HG03342 (cell line): Measurements from ENCODE around the gene CCDC201.

Source experiments
- ATAC-seq: cut with Tn5 transposase; IDR thresholded peaks from one replicate; pipeline ENCODE4 v1.9.1; 2021; ENCODE audit warnings: mild to moderate bottlenecking, moderate library complexity; ENCODE audit not compliant: unreplicated experiment

The CCDC201 gene, protein sequence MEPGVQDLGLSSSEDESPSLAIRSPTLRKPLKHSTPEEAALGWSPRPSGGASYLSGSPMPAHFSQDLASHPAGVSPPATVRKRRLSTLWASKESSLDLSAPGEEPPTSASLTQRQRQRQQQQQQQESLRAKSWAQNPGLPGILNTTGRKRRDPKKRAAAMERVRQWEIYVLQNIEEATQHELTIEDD

DNA sequence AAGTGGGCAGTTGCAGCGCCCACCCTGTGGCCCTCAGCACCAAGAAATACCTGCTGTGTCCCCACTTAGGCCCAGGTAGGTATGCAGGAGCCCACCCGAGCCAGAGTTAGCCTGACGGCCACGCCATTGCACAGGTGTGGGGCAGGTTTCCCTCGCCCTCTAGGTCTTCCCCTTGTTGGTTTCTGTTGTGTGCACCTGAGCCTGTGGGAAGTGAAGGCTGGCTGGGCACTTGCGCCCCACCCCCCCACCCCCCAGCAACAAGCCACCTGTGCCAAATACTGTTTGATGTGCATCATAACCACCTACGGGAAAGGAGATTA is at the start of gene CCDC201:
CCDC201 (minus strand) TSS at position 48 of the 320 bp plus-strand sequence. CDS start 75 bp downstream, outside the sequence.
- ATAC-seq: no peak

DNA sequence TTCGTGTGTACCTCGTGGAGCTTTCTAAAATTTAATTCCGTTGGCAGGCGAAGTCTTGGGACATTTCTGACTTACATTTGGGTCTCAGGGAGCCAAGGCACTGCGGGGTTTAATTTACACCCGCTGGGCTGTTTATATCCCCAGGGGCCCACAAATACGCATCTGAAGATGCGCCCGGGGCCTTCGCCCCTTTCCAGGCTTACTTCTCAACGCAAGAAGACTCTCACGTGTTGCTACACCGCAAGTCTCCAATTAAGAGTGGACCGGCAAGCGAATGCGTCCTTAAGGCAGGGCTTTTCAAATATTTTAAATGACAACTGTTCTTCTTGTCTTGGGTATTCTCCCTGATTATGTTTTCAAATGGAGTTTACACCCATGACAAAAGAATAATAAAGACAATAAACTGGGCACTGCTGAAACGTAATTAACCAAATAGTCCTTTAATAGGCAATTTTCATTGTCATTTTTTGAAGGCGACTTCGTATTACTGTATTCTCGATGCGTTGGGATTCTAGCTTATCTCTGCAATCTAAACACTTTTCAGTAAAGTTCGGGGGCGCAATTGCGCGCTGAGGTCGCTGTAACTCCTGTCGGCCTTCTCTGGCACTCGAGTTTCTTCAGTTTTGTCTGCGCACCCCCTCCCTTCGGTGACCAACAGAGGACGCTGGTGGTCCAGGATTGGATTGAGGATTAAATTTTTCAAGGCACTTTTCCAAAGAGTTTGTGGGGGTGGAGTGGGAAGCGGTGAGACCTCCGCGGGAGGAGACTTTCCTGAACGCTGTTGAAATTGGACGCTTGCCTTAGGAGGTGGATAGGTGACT is 49.0 kb upstream of the CCDC201 start:
- ATAC-seq: no peak

DNA sequence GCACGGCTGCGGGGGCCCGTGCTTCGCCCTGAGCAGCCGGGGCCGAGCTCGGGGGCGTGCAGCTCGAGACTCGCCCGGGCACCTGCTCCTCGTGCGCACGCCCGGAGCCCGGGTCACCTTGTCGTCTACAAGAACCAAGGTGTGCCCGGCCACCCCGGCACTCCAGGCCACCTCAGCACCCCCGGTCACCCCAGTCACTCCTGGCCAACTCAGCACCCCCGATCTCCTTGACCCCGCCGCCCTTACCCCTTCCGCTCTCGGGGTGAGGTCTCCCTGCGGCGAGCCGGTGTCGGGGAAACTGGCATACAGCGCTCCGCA is 48.5 kb upstream of the CCDC201 start:
- no peak for ATAC-seq

DNA sequence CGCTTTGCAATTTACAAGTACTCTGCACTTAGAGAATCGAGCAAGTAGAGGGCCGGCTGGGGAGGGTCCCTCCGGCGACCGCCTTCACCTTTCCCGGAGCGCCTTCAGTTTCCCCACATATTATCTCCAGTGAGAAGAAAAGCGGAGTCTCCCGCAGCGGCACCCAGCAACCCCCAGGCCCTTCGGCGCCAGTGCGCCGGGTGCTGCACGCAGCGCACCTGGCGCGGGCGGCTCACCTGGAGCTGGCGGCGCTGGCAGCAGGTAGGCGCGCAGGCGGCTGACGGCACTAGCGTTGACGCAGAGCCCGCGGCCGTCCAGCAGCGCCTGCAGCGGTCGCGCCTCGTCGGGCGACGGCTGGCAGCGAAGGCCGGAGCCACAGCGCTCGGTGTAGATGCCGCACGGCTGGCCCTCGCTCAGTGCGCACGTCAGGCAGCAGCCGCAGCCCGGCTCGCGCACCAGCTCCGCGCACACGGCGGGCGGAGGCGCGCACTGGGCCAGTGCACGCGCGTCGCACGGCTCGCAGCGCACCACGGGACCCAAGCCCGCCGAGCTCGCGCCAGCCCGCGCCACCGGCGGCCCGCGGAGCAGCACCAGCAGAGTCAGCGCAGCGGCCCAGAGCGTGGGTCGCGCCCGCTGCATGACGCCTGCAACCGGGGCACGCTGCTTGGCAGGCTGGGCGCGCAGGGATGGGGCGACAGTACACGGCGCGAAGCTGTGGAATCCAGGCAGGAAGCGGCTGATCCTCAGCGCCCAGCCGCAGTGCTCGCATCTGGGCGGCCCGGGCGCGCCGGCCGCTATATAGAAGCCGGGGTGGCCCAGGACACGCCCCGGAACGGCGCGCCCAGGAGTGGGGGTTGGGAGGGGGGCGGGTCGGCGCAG is 47.9 kb upstream of the CCDC201 start, which contains the start of gene IGFBP3:
IGFBP3 (minus strand) TSS at position 771 of the 879 bp plus-strand sequence; CDS start at position 639, 132 bp downstream.
- no peak for ATAC-seq

DNA sequence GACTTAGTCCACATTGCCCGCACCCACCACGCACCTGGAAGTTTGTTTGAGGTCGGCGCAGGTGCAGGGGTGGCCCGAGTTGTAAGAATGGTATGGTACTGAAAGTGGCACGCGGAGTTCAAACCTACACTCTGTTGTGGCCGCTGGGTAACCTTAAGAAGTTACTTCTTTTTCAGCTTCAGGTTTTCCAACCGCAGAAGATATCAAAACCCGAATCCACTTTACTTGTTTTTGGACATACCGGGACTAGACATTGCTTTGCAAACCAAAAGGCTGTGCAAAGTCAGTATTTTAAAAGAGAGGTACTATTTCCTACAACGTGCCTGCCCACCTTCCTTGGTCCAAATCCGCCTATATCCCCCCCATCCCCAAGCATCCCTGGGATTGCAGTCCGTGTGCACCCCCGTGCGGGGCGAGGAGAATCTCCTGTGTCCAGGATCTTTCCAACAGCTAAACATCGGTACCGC is 47.1 kb upstream of the CCDC201 start:
- no peak for ATAC-seq

DNA sequence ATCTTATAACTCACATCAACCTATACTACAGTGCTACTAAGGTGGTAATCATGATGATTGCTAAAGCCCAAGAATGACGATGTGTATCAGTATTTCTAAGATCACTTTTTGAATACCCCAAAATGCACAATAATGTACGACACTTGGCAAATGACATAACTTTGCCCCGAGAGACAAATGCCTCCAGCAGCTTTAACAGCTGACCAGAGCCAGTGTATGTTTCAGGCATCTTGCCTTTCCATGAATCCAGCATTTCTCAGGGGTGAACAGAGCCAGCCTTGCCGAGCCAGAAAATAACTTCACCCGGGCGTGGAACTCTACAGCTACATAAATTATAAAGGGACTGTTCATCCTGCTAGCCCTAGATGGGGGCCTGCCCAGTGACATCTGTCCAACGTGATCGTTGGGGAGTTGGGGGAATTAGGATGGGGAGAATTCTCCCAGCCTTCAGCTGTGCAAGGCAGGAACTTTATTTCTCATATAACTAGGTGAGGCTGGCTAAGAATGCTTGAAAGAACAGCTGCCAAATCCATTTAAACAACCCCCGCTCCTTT is 46.4 kb upstream of the CCDC201 start:
- no peak for ATAC-seq

DNA sequence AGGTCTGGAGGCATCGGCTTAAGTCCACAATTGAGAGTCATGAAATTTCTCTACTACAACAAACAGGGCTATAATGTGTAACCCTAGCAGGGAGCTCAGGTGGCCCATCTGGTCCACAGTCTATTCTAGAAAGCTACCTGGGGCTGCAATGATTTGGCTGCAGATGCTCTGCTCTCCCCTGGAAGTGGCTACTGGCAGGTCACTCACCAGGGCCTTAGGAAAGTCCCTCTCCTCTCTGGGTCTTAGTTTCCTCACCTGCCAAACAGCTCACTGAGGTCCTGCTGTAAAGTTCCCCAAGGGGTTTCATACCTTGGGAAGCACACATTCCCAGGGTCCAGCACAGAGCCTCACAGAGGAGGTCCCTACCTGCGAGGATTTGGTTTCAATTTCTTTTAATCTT is 45.7 kb upstream of the CCDC201 start:
- no peak for ATAC-seq

DNA sequence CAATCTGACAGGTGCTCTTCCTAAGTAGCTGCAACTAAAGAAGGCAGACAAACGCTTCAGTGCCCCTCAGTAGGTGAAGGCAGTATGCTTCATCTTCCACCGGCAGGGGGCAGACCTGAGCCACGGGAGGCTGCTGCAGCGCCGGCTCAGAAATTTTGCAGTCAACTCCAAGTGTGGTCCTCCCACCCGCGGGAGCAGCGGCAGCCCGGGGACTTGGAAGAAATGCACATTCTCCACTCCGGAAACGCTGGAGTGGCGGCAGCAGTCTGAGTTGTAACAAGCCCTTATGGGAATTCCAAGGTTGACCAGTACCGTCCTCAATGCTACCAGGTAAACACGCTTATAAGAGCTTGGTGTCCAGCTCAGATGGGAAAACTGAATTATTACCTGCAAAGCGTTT is 44.8 kb upstream of the CCDC201 start:
- ATAC-seq: no peak

DNA sequence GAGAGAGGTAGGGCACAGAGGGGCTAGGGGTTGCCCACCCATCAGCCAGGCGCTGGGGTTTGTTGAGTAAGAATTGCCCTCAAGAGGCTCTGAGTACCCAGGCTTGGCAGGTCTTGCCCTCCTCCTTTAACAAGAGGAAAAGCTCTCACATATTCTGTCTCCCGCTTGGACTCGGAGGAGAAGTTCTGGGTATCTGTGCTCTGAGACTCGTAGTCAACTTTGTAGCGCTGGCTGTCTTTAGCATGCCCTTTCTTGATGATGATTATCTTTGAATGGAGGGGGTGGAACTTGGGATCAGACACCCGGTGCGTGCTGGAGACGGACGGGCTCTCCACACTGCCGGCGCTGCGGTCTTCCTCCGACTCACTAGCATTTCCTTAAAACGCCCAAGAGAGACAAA is 44.2 kb upstream of the CCDC201 start:
- no peak for ATAC-seq

DNA sequence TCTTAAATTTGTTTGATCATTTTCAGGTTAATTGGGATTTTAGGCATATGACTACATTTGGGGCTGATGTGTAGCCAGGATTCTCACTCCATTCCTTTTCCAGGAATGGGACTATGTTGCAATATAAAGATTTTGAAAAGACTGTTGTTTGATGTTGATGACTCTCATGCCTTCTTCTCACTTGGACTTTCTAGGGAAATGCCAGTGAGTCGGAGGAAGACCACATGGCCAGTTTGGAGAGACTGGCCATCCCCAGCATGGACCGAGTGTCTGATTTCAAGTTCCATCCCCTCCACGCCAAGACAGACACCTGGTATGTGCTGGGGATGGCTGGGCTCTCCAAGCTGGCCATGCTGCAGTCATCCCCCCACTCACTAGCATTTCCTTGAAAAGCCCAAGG is 42.7 kb upstream of the CCDC201 start:
- ATAC-seq: no peak

DNA sequence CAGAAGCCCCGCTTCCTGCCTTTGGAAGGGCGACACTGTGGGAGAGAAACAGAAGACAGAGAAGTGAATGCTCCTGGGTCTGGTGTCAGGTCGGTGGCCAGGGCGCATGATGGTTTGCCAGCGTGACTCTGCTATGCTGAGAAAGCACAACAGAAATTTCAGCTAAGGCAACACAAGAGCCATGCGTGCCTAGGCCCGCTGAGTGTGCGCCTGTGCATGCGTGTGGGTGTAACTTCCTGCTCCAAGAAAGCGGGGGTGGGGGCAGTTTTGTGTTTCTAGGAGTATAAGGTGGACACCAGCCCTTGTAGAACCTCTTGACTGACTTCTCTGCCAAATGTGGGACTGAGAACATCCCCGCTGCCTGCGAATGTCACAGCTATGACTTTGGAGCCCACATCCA is 42.0 kb upstream of the CCDC201 start:
- no peak for ATAC-seq

DNA sequence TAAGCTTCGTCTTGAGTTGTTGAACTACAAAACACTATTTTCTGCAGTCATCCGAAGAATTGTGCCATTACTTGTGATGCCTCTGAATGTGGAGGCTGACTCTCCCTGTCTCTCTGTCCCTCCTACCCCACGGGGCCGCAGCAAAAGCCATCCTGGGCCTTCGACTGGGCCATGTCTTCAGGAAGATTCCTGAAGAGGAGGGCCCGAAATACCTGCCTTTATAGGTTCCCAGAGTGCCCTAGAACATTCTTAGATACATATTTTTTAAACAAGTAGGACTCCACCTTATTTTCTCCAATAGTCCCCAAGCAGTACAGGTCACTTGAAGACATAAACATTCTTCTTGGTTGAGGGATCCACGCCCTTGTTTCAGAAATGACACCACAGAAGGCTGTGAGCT is 40.1 kb upstream of the CCDC201 start:
- no peak for ATAC-seq

DNA sequence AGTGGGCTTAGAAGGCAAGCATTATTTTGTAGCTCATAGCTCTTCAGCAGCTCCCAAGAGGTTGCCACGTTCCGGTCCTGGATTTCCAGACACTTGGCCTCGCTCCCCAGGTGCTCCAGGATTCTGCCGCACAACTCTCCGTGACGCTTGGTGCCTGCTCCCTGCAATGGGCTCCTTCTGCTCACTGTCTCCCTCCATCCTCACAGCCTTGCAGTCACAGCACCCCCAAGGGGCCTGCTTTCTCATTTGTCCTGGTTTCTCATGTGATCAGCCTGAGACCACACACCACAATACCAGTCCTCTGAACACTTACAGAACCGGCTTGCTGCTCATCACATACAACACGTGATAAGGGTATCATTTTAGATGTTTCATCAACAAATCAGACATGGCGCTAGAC is 38.4 kb upstream of the CCDC201 start:
- no peak for ATAC-seq

DNA sequence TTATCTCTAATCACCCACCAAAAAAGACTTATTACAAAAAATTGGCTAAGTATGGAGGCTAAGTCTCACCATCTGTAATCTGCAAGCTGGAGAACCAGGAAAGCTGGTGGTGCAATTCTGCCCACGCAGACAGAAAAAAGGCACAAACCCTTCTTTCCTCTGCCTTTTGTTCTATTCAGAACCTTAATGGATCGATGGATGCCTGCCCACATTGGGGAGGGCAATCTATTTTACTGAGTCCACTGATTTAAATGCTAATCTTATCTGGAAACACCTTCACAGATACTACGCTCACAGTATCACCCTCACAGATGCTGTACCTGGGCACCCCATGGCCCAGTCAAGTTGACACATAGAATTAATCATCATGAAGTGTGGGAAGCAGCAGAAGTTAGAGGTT is 38.0 kb upstream of the CCDC201 start:
- no peak for ATAC-seq

DNA sequence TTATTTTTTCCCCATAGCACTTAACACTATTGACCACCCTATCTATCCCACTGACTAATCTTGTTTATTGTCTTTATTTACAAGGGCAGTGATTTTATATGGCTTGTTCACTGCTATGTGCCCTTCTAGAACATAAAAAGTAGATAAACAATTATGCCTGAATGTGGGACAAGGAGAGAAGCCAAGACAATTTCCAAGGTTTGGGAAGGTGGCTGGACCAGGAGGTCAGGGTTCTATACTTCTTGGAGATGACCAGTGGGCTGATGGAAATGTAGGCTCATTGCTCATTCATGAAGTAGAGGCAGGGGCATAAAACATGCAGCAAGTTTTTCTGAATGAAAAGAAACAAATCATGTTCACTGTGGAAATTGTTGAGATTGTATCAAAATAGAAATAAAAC is 36.7 kb upstream of the CCDC201 start:
- ATAC-seq: no peak

DNA sequence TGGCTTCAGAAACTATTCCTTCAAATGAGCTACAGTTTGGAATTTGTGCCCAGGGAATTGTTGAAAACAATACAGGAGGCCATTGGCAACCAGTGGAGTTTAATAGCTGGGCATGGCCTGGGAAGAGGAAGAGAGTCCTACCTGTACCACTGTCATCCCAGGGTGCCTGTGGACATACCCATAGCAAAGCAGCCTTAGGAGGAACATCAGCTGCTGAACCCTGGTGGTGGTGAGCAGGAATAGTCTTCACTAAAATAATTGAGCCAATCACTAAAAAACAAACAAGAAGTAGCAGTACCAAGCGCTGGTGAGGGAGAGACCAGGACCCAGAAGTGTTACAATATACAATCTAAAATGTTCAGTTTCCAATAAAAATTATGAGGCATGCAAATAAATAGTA is 29.9 kb upstream of the CCDC201 start:
- ATAC-seq: no peak

DNA sequence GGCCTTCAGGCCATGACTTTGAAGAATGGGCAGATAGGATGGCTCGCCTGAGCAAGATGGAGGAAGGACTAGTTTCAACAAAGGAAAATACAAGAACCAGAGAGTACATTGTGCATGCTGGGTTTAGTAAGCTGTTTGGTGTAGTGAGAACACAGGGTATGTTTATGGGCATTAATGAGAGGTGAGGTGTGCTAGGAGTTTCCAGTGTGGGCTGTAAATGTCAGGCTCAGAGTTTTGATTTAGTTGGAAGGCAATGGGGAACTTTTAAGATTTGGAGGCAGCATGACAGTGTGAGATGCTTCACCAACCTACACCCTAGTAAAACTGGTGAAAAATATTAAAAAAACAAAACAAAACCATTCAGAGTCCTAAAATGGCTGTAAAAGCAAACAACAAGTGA is 28.7 kb upstream of the CCDC201 start:
- no peak for ATAC-seq

DNA sequence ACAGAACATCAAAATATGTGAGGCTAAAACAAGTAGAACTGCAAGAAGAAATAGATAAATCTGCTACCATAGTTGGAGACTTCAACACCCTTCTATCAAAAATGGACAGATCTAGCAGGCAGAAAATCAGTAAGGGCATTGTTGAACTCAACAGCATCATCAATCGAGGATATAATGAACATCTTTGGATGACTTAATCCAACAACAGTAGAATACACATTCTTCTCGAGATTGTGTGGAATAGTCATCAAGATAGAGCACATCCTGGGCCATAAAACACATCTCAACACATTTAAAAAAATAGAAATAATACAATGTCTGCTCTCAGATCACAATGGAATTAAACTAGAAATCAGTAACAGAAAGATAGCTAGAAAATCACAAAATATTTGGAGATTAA is 25.3 kb upstream of the CCDC201 start:
- no peak for ATAC-seq

DNA sequence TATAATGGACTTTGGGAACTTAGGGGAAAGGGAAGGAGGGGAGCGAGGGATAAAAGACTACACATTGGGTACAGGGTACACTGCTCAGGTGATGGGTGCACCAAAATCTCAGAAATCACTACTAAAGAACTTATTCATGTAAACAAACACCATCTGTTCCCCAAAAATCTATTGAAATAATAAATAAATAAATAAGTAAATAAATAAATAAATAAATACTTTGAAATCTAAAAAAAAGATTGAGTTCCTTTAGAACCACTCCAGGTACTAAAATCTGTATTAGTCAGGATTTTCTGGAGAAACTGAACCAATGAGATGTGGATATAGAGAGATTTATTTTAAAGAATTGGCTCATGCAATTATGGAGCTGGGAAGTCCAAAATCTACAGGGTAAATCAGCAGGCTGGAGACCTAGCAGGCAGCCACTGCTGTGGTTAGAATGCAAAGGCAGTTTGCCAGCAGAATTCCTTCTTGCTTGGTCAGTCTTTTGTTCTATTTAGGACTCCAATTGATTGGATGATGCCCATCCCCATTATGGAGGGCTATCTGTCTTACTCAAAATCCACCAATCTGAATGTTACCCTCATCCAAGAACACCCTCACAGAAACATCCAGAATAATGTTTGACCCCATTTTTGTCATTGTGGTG is 24.3 kb upstream of the CCDC201 start:
- no peak for ATAC-seq

DNA sequence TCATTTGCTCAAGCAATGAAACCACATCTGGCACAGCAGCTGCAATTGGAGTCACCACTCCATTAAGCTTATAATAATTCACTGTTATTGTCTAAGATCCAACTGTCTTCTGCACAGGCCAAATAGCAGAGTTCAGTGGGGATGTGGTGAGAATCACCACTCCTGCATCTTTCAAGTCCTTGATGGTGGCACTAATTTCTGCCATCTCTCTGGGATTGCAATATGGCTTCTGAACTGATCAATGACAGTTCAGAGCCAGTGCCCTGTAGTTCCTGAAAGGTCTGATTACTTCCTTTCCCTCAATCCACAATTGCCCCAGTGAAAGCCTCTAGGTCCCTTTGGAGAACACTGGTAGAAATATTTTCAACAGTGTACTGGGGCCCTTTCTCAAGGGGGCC is 21.8 kb upstream of the CCDC201 start:
- ATAC-seq: no peak
